ENCODE results near the gene RANBP3L. TPM values are rescaled to one million over a fixed set of nuclear protein-coding genes. Genes with fewer than 3 reads are reported as not detected.

The RANBP3L gene
- total RNA-seq, 3 donors from 2014 or later (not counting 1 experiment from before 2014, with no cell fraction given): not detected

- Histone ChIP-seq H3K27ac (ENCODE audit: low read length) (no peak overlapping the region), H3K4me3 (ENCODE audit: low read length) (no peak overlapping the region), H3K4me1 (ENCODE audit: control insufficient read depth, insufficient read depth, low read length) (no peaks in the 10 kb centered on the region), H3K27me3 (ENCODE audit: control insufficient read depth, insufficient read depth, low read length) (no peaks in the 10 kb centered on the region), H3K36me3 (ENCODE audit: control insufficient read depth, insufficient read depth, low read length) (no peaks in the 10 kb centered on the region), H3K9me3 (ENCODE audit: control insufficient read depth, insufficient read depth, low read length) (no peaks in the 10 kb centered on the region)
- Mint-ChIP-seq H3K4me3 (no peak overlapping the region), H3K27ac (no peak overlapping the region), H3K9me3 (no peaks in the 10 kb centered on the region), H3K36me3 (no peaks in the 10 kb centered on the region), H3K4me1 (no peaks in the 10 kb centered on the region), H3K27me3 (ENCODE audit: low read depth in 2 of 2) (peaks cover 11 to 25% of the 10 kb centered on the region in 2 donors)
- no peak for ATAC-seq
- WGBS (ENCODE audit: insufficient coverage): 90% methylated on average over 6 of the region's 6 CpGs
- no peak for TF ChIP-seq CTCF (IDR thresholded peaks at IDR 0.05)
- intact Hi-C loops (cut with micrococcal nuclease): no loop called here
- DNase-seq: no peak
Observed at GRCh38 chr5:36261186-36261585, 40.5 kb downstream of the RANBP3L start.

- WGBS (ENCODE audit: insufficient coverage): 54% methylated on average over 3 of the region's 4 CpGs
- H3K36me3 ChIP-seq (ENCODE audit: control insufficient read depth, insufficient read depth, low read length): no peaks in the 10 kb centered on the region
- no peak for TF ChIP-seq CTCF (IDR thresholded peaks at IDR 0.05)
- DNase-seq (no peak), ATAC-seq (no peak)
- no peak overlapping the region for H3K4me3 ChIP-seq (ENCODE audit: low read length)
- no peaks in the 10 kb centered on the region for H3K4me1 Mint-ChIP-seq
- H3K36me3 Mint-ChIP-seq: no peaks in the 10 kb centered on the region
- no peaks in the 10 kb centered on the region for H3K27me3 ChIP-seq (ENCODE audit: control insufficient read depth, insufficient read depth, low read length)
- H3K27ac ChIP-seq (ENCODE audit: low read length): no peak overlapping the region
- peaks cover 7 to 27% of the 10 kb centered on the region in 2 donors for H3K27me3 Mint-ChIP-seq (ENCODE audit: low read depth in 2 of 2)
- H3K9me3 Mint-ChIP-seq: no peaks in the 10 kb centered on the region
- no peak overlapping the region for H3K27ac Mint-ChIP-seq
- H3K4me3 Mint-ChIP-seq: no peak overlapping the region
- no peaks in the 10 kb centered on the region for H3K9me3 ChIP-seq (ENCODE audit: control insufficient read depth, insufficient read depth, low read length)
- intact Hi-C loops (cut with micrococcal nuclease): no loop called here
- no peaks in the 10 kb centered on the region for H3K4me1 ChIP-seq (ENCODE audit: control insufficient read depth, insufficient read depth, low read length)
Observed at GRCh38 chr5:36253575-36253974, 48.1 kb downstream of the RANBP3L start.

GRCh38 chr5:36252722-36253365 lies 48.9 kb downstream of the RANBP3L start:
- Mint-ChIP-seq H3K27me3 (ENCODE audit: low read depth in 2 of 2) (peaks cover 11 to 32% of the 10 kb centered on the region in 2 donors), H3K4me1 (no peaks in the 10 kb centered on the region), H3K27ac (no peak overlapping the region), H3K9me3 (no peaks in the 10 kb centered on the region), H3K4me3 (no peak overlapping the region), H3K36me3 (no peaks in the 10 kb centered on the region)
- Histone ChIP-seq H3K4me1 (ENCODE audit: control insufficient read depth, insufficient read depth, low read length) (no peaks in the 10 kb centered on the region), H3K9me3 (ENCODE audit: control insufficient read depth, insufficient read depth, low read length) (no peaks in the 10 kb centered on the region), H3K27me3 (ENCODE audit: control insufficient read depth, insufficient read depth, low read length) (no peaks in the 10 kb centered on the region), H3K4me3 (ENCODE audit: low read length) (no peak overlapping the region), H3K36me3 (ENCODE audit: control insufficient read depth, insufficient read depth, low read length) (no peaks in the 10 kb centered on the region), H3K27ac (ENCODE audit: low read length) (no peak overlapping the region)
- ATAC-seq: no peak
- WGBS (ENCODE audit: insufficient coverage): 73% methylated on average over 3 of the region's 3 CpGs
- intact Hi-C loops (cut with micrococcal nuclease): no loop called here
- no peak for TF ChIP-seq CTCF (IDR thresholded peaks at IDR 0.05)
- no peak for DNase-seq

GRCh38 chr5:36251218-36251617 lies 50.5 kb downstream of the RANBP3L start:
- Histone ChIP-seq H3K4me1 (ENCODE audit: control insufficient read depth, insufficient read depth, low read length) (no peaks in the 10 kb centered on the region), H3K9me3 (ENCODE audit: control insufficient read depth, insufficient read depth, low read length) (no peaks in the 10 kb centered on the region), H3K36me3 (ENCODE audit: control insufficient read depth, insufficient read depth, low read length) (no peaks in the 10 kb centered on the region), H3K27ac (ENCODE audit: low read length) (no peak overlapping the region), H3K4me3 (ENCODE audit: low read length) (no peak overlapping the region), H3K27me3 (ENCODE audit: control insufficient read depth, insufficient read depth, low read length) (no peaks in the 10 kb centered on the region)
- ATAC-seq (no peak), DNase-seq (no peak)
- no peak for TF ChIP-seq CTCF (IDR thresholded peaks at IDR 0.05)
- no peak overlapping the region for H3K4me3 Mint-ChIP-seq
- peaks cover 9 to 26% of the 10 kb centered on the region in 2 donors for H3K27me3 Mint-ChIP-seq (ENCODE audit: low read depth in 2 of 2)
- no peaks in the 10 kb centered on the region for H3K4me1 Mint-ChIP-seq
- WGBS (ENCODE audit: insufficient coverage): 89% methylated on average over 3 of the region's 3 CpGs
- H3K27ac Mint-ChIP-seq: no peak overlapping the region
- intact Hi-C loops (cut with micrococcal nuclease): no loop called here
- H3K9me3 Mint-ChIP-seq: no peaks in the 10 kb centered on the region
- H3K36me3 Mint-ChIP-seq: no peaks in the 10 kb centered on the region
